Activated T-helper 2 cell treated with anti-CD3 and anti-CD28 coated beads, Interferon-gamma antibody, Interleukin-2, Interleukin-4, amounts not matched to agents 10 μg/mL and 5 μg/mL and 100 μg/mL, durations not matched to agents 14 hours and 24 hours and 36 hours (primary cell): Measurements from ENCODE around the gene CYP4V2. TPM values are rescaled to one million over a fixed set of nuclear protein-coding genes. Genes with fewer than 3 reads are reported as not detected.

ENCODE experiments used
- DNase-seq: peaks from one replicate; pipeline ENCODE4 v3.0.0; 2021; ENCODE audit warnings: low spot score
- H3K27ac Mint-ChIP-seq: one replicate; pipeline ENCODE4 v1.8.0; 2021; ENCODE audit warnings: mixed read lengths
- H3K27me3 Mint-ChIP-seq: one replicate; pipeline ENCODE4 v1.8.0; 2021; ENCODE audit warnings: low read depth, mixed read lengths
- H3K36me3 Mint-ChIP-seq: one replicate; pipeline ENCODE4 v1.8.0; 2021; ENCODE audit warnings: low read depth, mixed read lengths
- H3K4me1 Mint-ChIP-seq: one replicate; pipeline ENCODE4 v1.8.0; 2021; ENCODE audit warnings: low read depth, mixed read lengths
- H3K4me3 Mint-ChIP-seq: one replicate; pipeline ENCODE4 v1.8.0; 2021; ENCODE audit warnings: low read depth, mild to moderate bottlenecking, moderate library complexity, mixed read lengths
- H3K9me3 Mint-ChIP-seq: one replicate; pipeline ENCODE4 v1.8.0; 2021; ENCODE audit warnings: mixed read lengths
- intact Hi-C: fragments of 100-400 bp; cut with micrococcal nuclease; formaldehyde crosslinking; loops from one replicate; pipeline ENCODE4 v1.15.1; 2023
- total RNA-seq: library from RNA; stranded (reverse); gene quantifications from 2 replicates; pipeline ENCODE4 v1.2.3, GENCODE V29; 2022

Gene CYP4V2
- total RNA-seq, 1 donor from 2014 or later, result 8.9 TPM

DNA sequence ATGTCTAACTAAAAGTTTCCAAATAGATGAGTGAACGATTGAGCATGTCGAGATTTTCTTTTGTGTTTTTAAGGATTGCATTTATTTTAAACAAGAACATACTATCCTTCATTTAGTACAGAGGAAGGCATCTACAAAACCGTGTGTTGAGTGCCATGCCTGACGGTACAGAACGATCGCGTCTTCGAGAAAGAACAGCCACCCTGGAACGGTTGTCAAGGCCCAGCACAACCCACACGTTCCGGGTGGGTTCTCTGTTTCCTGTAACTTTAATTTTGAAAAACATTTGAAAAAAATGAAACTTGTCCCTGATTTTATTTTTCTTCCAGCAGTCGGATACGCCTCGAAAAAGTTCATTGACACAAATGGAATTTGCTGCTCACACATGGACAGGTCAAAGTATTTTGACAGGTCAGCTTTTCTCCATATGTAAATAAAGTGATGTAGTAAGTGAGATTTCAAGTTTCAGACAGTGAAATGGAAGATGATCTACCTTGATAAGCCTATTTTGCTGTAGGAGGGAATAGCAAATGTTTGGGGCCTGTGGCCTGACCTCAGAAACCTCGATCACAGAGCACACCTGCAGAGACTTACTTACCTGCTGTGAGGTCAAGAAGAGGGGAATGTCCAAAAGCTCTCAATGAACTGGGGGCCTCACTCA, 24.4 kb upstream of the CYP4V2 start:
- no peaks in the 10 kb centered on the region for H3K9me3 Mint-ChIP-seq
- H3K27ac Mint-ChIP-seq, result no peak overlapping the region
- intact Hi-C loops, result no loop called here
- H3K27me3 Mint-ChIP-seq, result peaks cover 2% of the 10 kb centered on the region
- no peak for DNase-seq
- peaks cover 6% of the 10 kb centered on the region for H3K4me1 Mint-ChIP-seq
- no peak overlapping the region for H3K4me3 Mint-ChIP-seq
- H3K36me3 Mint-ChIP-seq, result no peaks in the 10 kb centered on the region

DNA sequence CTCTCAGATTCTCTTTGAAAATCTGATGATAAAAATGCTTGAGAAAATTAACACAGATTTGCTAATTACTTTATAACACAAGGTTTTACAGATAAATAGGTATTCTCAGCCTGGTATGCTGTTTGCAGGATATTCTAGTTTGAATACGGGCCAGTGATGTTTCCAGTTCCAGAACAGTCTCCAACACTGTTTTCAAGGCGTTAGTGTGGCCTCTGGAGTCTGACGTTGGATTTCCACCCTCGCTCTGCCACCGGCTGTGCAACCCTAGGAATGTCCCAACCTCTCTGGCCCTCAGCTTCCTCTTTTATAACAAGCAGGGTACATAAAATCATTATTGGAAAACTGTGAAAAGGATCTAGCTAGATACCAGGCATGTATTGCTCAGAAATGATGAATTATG, 23.8 kb upstream of the CYP4V2 start:
- Mint-ChIP-seq H3K27ac (no peak overlapping the region), H3K4me3 (no peak overlapping the region), H3K4me1 (peaks cover 6% of the 10 kb centered on the region), H3K9me3 (no peaks in the 10 kb centered on the region), H3K36me3 (no peaks in the 10 kb centered on the region), H3K27me3 (peaks cover 2% of the 10 kb centered on the region)
- intact Hi-C loops, result no loop called here
- DNase-seq, result no peak

DNA sequence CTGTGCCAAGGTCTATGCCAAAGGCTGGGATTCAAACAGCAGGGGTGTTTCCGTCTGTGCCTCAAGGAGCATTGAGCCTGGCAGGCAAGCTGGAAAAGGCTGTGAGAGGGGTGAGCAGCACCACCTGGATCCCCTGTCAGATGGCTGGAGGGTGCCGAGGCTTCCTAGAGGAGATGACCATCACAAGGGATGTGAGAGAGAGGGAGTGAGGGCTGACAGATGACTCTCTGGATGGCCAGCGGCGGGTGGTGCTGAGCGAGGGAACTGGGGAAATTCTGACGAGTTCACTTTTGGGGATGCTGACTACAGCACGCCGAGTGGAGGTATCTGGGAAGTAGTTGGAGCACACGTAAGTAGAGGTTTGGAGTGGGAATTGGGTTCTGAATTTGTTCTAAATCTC, 22.6 kb upstream of the CYP4V2 start:
- H3K9me3 Mint-ChIP-seq, result no peaks in the 10 kb centered on the region
- H3K27me3 Mint-ChIP-seq, result peaks cover 2% of the 10 kb centered on the region
- intact Hi-C loops, result no loop called here

DNA sequence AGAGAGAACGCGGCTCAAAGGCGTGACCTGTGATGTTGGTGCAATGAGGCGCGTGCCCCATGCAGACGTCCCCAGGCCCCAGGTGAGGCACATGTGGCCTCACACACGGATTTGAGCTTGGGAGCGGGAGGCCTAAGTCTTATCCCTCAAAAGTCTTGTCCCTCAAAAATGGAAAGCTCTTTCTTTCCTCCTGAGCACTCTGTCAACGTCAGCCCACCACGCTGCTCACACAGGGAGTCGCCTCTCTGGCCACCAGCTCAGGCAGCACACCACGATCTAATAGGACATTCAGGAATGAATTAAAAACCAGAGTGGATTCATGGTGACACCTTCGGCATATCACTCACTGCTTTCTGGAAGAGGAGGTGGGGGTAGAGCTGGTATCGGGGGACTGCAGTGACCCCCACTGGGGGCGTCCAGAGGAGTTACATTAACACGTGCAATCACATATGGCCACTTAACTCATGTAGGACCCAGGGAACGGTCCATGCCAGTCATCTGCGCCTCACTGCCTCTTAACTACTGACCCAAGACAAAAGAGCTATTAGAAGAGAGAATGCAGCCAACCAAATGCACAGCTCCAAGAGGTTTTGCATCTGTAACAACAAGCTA, 21.9 kb upstream of the CYP4V2 start:
- Mint-ChIP-seq H3K4me1 (peaks cover 6% of the 10 kb centered on the region), H3K36me3 (no peaks in the 10 kb centered on the region), H3K9me3 (no peaks in the 10 kb centered on the region), H3K27me3 (peaks cover 2% of the 10 kb centered on the region), H3K27ac (no peak overlapping the region), H3K4me3 (no peak overlapping the region)
- no peak for DNase-seq
- intact Hi-C loops, result no loop called here

More for the DNA sequence above, 22.6 kb upstream of the CYP4V2 start:
- peaks cover 6% of the 10 kb centered on the region for H3K4me1 Mint-ChIP-seq
- no peak overlapping the region for H3K4me3 Mint-ChIP-seq
- no peak overlapping the region for H3K27ac Mint-ChIP-seq
- DNase-seq, result no peak
- no peaks in the 10 kb centered on the region for H3K36me3 Mint-ChIP-seq

DNA sequence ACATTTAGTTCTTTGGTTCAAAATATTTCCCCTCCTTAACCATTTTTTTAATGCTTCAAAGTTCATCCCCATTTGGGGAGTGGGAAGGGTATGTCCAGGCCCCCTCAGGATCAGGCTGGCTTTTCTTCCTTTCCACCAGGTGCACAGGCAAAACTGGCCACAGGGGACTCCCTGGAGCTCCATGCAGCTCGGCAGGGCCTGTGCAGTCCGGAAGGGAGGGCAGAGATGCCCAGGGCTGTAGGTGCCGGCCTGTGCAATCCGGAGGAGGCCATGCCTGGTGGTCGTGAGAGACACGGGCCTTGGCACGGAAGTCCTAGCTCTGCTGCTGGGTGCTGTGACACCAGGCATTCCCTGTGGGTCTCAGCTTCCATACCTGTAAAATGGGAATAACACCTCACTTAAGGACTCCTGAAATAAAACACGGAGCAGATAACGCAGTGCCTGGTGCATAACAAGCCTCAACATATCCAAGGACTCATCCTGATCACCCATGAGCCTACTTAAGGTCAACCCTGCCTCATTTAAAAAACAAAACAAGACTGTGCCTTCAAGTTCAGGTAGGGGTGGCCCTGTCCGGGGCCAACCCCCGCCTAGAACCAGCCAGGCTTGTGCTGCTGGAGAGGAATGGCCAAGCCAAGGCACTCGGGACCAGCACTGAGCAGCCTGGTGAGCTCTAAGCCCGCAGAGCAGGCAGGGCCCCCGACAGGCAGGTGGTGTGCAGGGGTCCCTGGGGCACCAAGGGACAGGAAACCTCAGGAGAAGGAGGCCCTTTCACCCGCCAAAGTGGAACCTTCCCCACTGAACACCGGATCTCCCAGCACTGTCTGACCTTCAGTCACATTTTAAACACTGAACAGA, 21.2 kb upstream of the CYP4V2 start:
- DNase-seq, result no peak
- no peaks in the 10 kb centered on the region for H3K36me3 Mint-ChIP-seq

DNA sequence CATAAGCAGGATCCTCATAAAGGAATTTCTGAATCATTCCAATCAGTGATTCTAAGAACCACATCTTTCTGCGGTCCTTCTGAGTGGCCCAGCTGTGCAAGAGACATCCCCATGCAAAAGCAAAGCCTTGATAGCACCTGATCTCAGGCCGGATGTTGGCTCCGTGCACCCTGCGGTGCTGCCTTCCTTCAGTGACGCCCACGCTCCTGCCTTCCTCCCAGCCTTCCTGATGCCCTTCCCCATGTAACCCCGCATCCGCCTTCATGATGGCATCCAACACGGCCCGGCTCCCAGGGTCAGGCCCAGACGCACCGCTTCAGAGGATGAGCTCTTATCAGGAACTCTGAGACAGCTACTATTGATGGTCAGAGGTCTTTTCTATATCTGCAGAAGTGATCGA, 20.4 kb upstream of the CYP4V2 start:
- H3K27me3 Mint-ChIP-seq, result no peaks in the 10 kb centered on the region
- intact Hi-C loops, result no loop called here
- no peaks in the 10 kb centered on the region for H3K36me3 Mint-ChIP-seq
- peaks cover 6% of the 10 kb centered on the region for H3K4me1 Mint-ChIP-seq
- DNase-seq, result no peak
- no peaks in the 10 kb centered on the region for H3K9me3 Mint-ChIP-seq
- no peak overlapping the region for H3K4me3 Mint-ChIP-seq
- no peak overlapping the region for H3K27ac Mint-ChIP-seq

More for the DNA sequence above, 21.2 kb upstream of the CYP4V2 start:
- H3K27me3 Mint-ChIP-seq, result no peaks in the 10 kb centered on the region
- H3K9me3 Mint-ChIP-seq, result no peaks in the 10 kb centered on the region
- peaks cover 6% of the 10 kb centered on the region for H3K4me1 Mint-ChIP-seq
- no peak overlapping the region for H3K27ac Mint-ChIP-seq
- intact Hi-C loops, result no loop called here
- H3K4me3 Mint-ChIP-seq, result no peak overlapping the region

DNA sequence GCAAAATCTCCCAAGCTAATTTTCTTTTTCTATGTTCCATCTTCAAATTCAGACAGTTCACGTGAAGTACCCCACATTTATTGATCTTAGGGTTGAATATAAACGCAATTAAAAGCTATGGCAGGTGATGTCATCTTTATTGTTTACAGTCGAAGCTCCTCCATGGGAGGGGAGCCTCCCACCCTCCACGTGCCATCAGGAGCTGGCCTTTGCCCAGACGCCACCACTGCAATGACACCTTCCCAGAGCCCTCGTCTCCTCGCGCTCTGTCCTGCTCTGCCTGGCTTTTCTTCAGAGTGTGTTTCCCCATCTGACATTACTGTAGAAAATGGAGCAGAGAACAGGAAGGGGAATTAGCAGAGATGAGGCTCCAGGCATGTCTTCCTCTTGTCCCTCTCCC, 18.8 kb upstream of the CYP4V2 start:
- DNase-seq, result no peak
- Mint-ChIP-seq H3K27me3 (peaks cover 5% of the 10 kb centered on the region), H3K4me3 (no peak overlapping the region), H3K4me1 (no peaks in the 10 kb centered on the region), H3K36me3 (no peaks in the 10 kb centered on the region), H3K27ac (no peak overlapping the region), H3K9me3 (no peaks in the 10 kb centered on the region)
- intact Hi-C loops, result no loop called here

DNA sequence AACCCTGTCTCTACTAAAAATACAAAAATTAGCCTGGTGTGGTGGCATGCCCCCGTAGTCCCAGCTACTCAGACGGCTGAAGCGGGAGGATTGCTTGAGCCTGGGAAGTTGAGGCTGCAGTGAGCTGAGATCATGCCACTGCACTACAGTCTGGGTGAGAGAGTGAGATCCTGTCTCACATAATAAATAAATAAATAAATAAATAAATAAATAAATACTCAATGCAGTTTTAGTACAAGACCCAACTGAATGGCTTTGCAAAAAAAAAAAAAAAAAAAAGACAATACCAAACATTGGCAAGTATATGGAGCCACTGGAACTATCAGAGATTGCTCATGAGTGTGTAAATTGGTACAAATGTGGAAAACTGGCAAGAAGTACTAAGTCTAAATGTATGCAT, 3.3 kb upstream of the CYP4V2 start:
- Mint-ChIP-seq H3K4me3 (no peak overlapping the region), H3K36me3 (no peaks in the 10 kb centered on the region), H3K27ac (no peak overlapping the region), H3K9me3 (no peaks in the 10 kb centered on the region), H3K4me1 (peaks cover 25% of the 10 kb centered on the region), H3K27me3 (peaks cover 21% of the 10 kb centered on the region)
- DNase-seq, result no peak
- intact Hi-C loops, result no loop called here

DNA sequence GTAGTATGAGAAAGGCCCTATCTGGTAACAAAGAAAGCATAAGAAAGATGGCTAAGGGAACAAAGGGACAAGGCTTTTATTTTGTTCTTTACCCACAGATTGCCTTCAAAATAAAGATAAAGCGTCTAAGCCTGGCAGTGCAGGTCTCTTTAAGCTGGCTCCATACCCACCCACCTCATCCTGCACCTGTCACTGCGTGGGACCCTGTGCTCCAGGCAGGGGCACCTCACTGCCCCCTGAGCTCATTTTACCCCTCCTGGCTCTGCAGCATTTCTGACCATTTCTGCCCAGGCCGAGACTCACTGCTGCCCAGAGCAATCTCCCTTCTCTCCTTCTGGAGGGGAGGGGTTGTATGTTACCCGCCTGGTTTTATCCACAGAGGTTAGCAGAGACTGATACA, 1.7 kb upstream of the CYP4V2 start:
- intact Hi-C loops, result loop anchor here (2.0 to 5.0 kb wide), 2 partner anchors 45 to 717 kb away; partner anchors contain the start of gene CCDC110
- no peak for DNase-seq

DNA sequence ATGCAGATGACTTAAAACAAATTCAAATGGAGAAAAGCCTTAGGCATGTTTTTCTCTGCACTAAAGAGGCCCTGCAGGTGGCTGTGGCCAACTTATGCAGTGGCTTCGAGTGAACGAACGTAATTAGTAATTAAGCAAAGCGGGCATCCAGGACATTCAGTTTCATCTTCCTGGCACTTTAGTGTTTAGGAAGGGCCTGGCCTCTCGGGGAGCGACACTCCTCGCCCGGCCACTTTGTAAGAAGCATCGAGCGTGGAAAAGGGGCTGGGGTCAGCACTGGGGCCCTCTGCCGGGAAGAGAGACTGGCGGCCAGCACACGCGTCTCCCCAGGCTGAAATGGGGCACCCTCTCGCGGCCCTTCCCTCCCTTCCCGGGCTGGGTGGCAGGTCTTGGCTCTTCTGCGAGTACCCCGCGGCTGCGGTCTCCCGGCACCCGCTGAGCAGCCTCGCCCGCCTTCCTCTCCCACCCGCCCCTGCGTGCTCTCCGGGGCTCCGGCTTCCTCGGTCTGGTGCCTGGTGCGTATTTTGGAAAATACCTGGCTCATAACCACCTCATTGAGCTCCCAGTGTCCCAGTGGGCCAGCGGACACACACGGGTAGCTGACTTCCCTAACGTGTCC, 677 bp upstream of the CYP4V2 start:
- Mint-ChIP-seq H3K27ac (peak overlapping the region; percentile 91), H3K9me3 (no peaks in the 10 kb centered on the region), H3K4me3 (peak overlapping the region; percentile 88), H3K36me3 (peaks cover 5% of the 10 kb centered on the region), H3K4me1 (peaks cover 21% of the 10 kb centered on the region), H3K27me3 (peaks cover 2% of the 10 kb centered on the region)
- intact Hi-C loops, result loop anchor here (2.0 to 5.0 kb wide), 2 partner anchors 46 to 718 kb away; partner anchors contain the start of gene CCDC110
- DNase-seq, result no peak

More for the DNA sequence above, 1.7 kb upstream of the CYP4V2 start:
- H3K36me3 Mint-ChIP-seq, result no peaks in the 10 kb centered on the region
- H3K9me3 Mint-ChIP-seq, result no peaks in the 10 kb centered on the region
- peak overlapping the region; percentile 88 for H3K4me3 Mint-ChIP-seq
- peaks cover 21% of the 10 kb centered on the region for H3K4me1 Mint-ChIP-seq
- peak overlapping the region; percentile 91 for H3K27ac Mint-ChIP-seq
- H3K27me3 Mint-ChIP-seq, result peaks cover 7% of the 10 kb centered on the region

DNA sequence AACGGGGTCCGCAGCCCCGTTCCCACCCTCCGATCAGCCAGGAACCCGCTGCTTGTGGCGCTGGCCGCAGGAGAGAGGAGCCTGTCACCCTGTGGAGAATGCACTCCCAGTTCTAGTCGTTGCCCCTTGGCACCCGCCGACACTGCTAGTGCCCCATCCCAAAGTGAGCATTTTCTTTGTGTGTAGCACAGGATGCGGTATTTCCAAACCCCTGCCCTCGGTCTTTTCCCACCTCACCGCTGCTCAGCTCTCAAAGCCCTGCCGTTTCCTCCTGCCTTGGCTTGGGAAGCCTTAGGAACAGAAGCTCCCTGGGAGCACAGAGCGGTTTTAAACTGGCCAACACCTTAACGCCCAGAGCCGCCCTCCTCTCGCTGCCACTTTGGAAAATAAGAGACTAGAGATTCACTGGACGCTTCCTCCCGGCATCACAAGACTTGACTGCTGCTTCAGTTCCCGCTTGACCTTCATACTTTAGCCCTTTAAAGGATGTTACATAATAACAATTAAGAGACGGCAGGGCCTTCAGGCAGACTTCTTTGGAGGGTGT, 772 bp downstream of the CYP4V2 start:
- Mint-ChIP-seq H3K9me3 (no peaks in the 10 kb centered on the region), H3K4me1 (peaks cover 21% of the 10 kb centered on the region), H3K27ac (peak overlapping the region; percentile 78), H3K4me3 (peak overlapping the region; percentile 93), H3K36me3 (peaks cover 15% of the 10 kb centered on the region), H3K27me3 (no peaks in the 10 kb centered on the region)
- intact Hi-C loops, result loop anchor here (5.0 kb wide), 1 partner anchor 720 kb away; the partner anchor contains the start of gene CCDC110
- no peak for DNase-seq

DNA sequence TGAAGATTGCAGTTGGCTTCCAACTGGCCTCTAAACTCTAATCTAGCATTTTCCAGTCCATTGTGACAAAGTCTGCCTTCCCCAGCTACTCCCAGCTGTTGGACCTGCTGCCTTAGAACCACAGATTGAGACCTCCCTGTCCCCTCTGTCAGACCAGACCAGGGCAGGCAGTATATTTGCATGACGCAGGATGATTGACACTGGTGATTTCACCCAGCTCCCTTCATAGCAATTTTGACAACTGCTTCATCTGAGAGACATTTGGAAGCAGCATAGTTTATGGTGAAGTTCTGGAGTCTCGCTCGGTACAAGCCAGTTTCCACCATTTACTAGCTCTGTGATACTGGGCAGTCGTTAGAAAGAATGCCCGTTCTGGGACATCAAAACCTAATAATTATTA, 2.5 kb downstream of the CYP4V2 start:
- no peaks in the 10 kb centered on the region for H3K27me3 Mint-ChIP-seq
- intact Hi-C loops, result loop anchor here (5.0 kb wide), 1 partner anchor 722 kb away; the partner anchor contains the start of gene CCDC110
- peaks cover 18% of the 10 kb centered on the region for H3K36me3 Mint-ChIP-seq
- H3K27ac Mint-ChIP-seq, result no peak overlapping the region
- peak overlapping the region; percentile 7 for H3K4me3 Mint-ChIP-seq
- H3K4me1 Mint-ChIP-seq, result peaks cover 21% of the 10 kb centered on the region
- DNase-seq, result no peak
- no peaks in the 10 kb centered on the region for H3K9me3 Mint-ChIP-seq
